HCT116 (cell line): ENCODE results near the gene TMPRSS3. TPM values are rescaled to one million over a fixed set of nuclear protein-coding genes. Genes with fewer than 3 reads are reported as not detected.

ENCODE experiments used
- ATAC-seq: fragments of 200-7000 bp; cut with Tn5 transposase; 2 replicates; pipeline ENCODE4 v1.9.1; 2020; ENCODE audit warnings: mild to moderate bottlenecking, moderate library complexity
- BruUV-seq: library from RNA; stranded (reverse); fragments of 400-500 nt; replicated peaks from 2 replicates; lab custom pipeline; 2021; lab: Mats Ljungman, UMichigan
- CTCF ChIA-PET: fragments of 300-600 bp; sonication (Branson Sonifier 250); formaldehyde crosslinking; loops from one replicate; lab custom pipeline; 2021; ENCODE audit warnings: antibody characterized with exemption; lab: Charles Lee
- POLR2A ChIA-PET: fragments of 300-600, 350-600 bp; sonication (Branson Sonifier 250); formaldehyde crosslinking; loops from one replicate; lab custom pipeline; 2021; ENCODE audit warnings: antibody characterized with exemption; lab: Charles Lee
- RAD21 ChIA-PET, 2 experiments: fragments of 300-600 bp; sonication (Branson Sonifier 250); formaldehyde crosslinking; loops; one replicate each; lab custom pipeline; 2023; ENCODE audit warnings: low total read pairs in 2 of 2; ENCODE audit not compliant: uncharacterized antibody in 2 of 2, unreplicated experiment in 2 of 2, low non-redundant PET in 1 of 2; lab: Charles Lee
- DNase-seq: peaks from one replicate; pipeline ENCODE4 v3.0.0-alpha.2; 2010; ENCODE audit warnings: low read depth, low spot score
- H2AFZ ChIP-seq: fragments of 200-600 bp; shearing (Covaris generic), sonication (generic); 2 replicates; pipeline ENCODE4 v1.6.1; 2017; ENCODE audit warnings: low read depth, mixed run types, mixed read lengths, antibody characterized with exemption, low read length; ENCODE audit not compliant: poor library complexity, severe bottlenecking
- H3K27ac ChIP-seq: 2 replicates; pipeline ENCODE4 v1.5.1; 2012; ENCODE audit warnings: low read depth, low read length
- H3K27me3 ChIP-seq: fragments of 200-600 bp; sonication (generic); 2 replicates; pipeline ENCODE4 v1.6.1; 2016; ENCODE audit warnings: mixed run types, low read length, mixed read lengths; ENCODE audit not compliant: insufficient read depth
- H3K36me3 ChIP-seq, 2 experiments: fragments of 200-500 bp in 1 of 2; fragments of 200-600 bp in 1 of 2; sonication (Bioruptor generic) in 1 of 2; sonication (generic) in 1 of 2; 2 replicates each; pipeline versions ENCODE4 v1.5.1 to v1.6.1; 2014 to 2016; ENCODE audit warnings: low read length in 2 of 2, inconsistent platforms in 1 of 2, mixed read lengths in 1 of 2, mixed run types in 1 of 2; ENCODE audit not compliant: insufficient read depth in 2 of 2, control insufficient read depth in 1 of 2
- H3K4me1 ChIP-seq, 2 experiments: fragments of 200-600 bp in 1 of 2; sonication (generic) in 1 of 2; 2 replicates each; pipeline versions ENCODE4 v1.5.1 to v1.6.1; 2012 to 2017; ENCODE audit warnings: low read length in 2 of 2, inconsistent platforms in 1 of 2, mild to moderate bottlenecking in 1 of 2, mixed read lengths in 1 of 2, mixed run types in 1 of 2, moderate library complexity in 1 of 2; ENCODE audit not compliant: insufficient read depth in 2 of 2, control insufficient read depth in 1 of 2
- H3K4me2 ChIP-seq: fragments of 200-600 bp; sonication (generic); 2 replicates; pipeline ENCODE4 v1.6.1; 2017; ENCODE audit warnings: mixed run types, low read length, mixed read lengths
- H3K4me3 ChIP-seq, 2 experiments: fragments of 200-600 bp in 1 of 2; sonication (generic) in 1 of 2; replicated peaks in 1 of 2; 2 replicates each; pipeline ENCODE4 v1.5.1; 2011 to 2016; ENCODE audit warnings: low read length in 2 of 2, control low read depth in 1 of 2, low read depth in 1 of 2, mild to moderate bottlenecking in 1 of 2, mixed read lengths in 1 of 2, mixed run types in 1 of 2
- H3K79me2 ChIP-seq: fragments of 200-600 bp; sonication (generic); 2 replicates; pipeline ENCODE4 v1.6.1; 2017; ENCODE audit warnings: mild to moderate bottlenecking, mixed run types, low read length, moderate library complexity, mixed read lengths; ENCODE audit not compliant: insufficient read depth
- H3K9ac ChIP-seq: fragments of 200-600 bp; sonication (generic); 2 replicates; pipeline ENCODE4 v1.6.1; 2016; ENCODE audit warnings: low read length, mixed read lengths
- H3K9me2 ChIP-seq: fragments of 200-600 bp; sonication (generic), shearing (Covaris generic); 2 replicates; pipeline ENCODE4 v1.6.1; 2017; ENCODE audit warnings: mixed run types, mild to moderate bottlenecking, moderate library complexity; ENCODE audit not compliant: insufficient read depth
- H3K9me3 ChIP-seq, 2 experiments: fragments of 200-500 bp in 1 of 2; fragments of 200-600 bp in 1 of 2; sonication (Bioruptor generic) in 1 of 2; sonication (generic) in 1 of 2; 2 replicates each; pipeline ENCODE4 v1.6.1; 2014 to 2017; ENCODE audit warnings: low read length in 2 of 2, mixed read lengths in 2 of 2, inconsistent platforms in 1 of 2, low read depth in 1 of 2, mild to moderate bottlenecking in 1 of 2, mixed run types in 1 of 2, moderate library complexity in 1 of 2; ENCODE audit not compliant: control insufficient read depth in 1 of 2, insufficient read depth in 1 of 2
- H4K20me1 ChIP-seq: fragments of 200-600 bp; sonication (generic), shearing (Covaris generic); 2 replicates; pipeline ENCODE4 v1.6.1; 2017; ENCODE audit warnings: mixed run types, mild to moderate bottlenecking, moderate library complexity; ENCODE audit not compliant: insufficient read depth
- ELF1 ChIP-seq: IDR thresholded peaks from 2 replicates; pipeline ENCODE4 v1.6.1; 2012; ENCODE audit warnings: low read depth, borderline replicate concordance
- JUND ChIP-seq: IDR thresholded peaks from 2 replicates; pipeline ENCODE4 v1.6.1; 2012
- POLR2AphosphoS5 ChIP-seq: IDR thresholded peaks from 2 replicates; pipeline ENCODE4 v1.6.1; 2011; ENCODE audit warnings: mild to moderate bottlenecking, low read depth, low read length, moderate library complexity
- SRF ChIP-seq: IDR thresholded peaks from 2 replicates; pipeline ENCODE4 v1.6.1; 2012; ENCODE audit warnings: low read depth
- YY1 ChIP-seq: IDR thresholded peaks from 2 replicates; pipeline ENCODE4 v1.6.1; 2011; ENCODE audit warnings: low read length, low read depth, moderate library complexity, mild to moderate bottlenecking; ENCODE audit not compliant: insufficient replicate concordance; ENCODE audit errors: extremely low read depth
- intact Hi-C: fragments of 100-400 bp; cut with micrococcal nuclease; formaldehyde crosslinking; loops from 2 replicates; pipeline ENCODE4 v1.10.0; 2022
- total RNA-seq: library from RNA; stranded (reverse); gene quantifications from one replicate; pipeline ENCODE4 v1.2.1, GENCODE V29; 2021; ENCODE audit not compliant: unreplicated experiment
- TF ChIP-seq, protein P1 (sequence below), 3 experiments: fragments of 200-600 bp in 1 of 3; sonication (generic) in 1 of 3; IDR thresholded peaks in 2 of 3; conservative IDR thresholded peaks in 1 of 3; 2 replicates each; pipeline ENCODE4 v1.5.1; 2012 to 2017; ENCODE audit warnings: low read depth in 2 of 3, low read length in 2 of 3, antibody characterized with exemption in 1 of 3, borderline replicate concordance in 1 of 3, control low read depth in 1 of 3, mild to moderate bottlenecking in 1 of 3, mixed read lengths in 1 of 3, mixed run types in 1 of 3, moderate library complexity in 1 of 3; ENCODE audit not compliant: insufficient read depth in 1 of 3

The TMPRSS3 gene
- total RNA-seq, 1 experiment from 2014 or later: not detected

GRCh38 chr21:42377951-42378340, 17.9 kb downstream of the TMPRSS3 start:
- TF ChIP-seq POLR2AphosphoS5: no peak
- TF ChIP-seq JUND: no peak
- no peak for TF ChIP-seq SRF
- H3K4me1 ChIP-seq: no peaks in the 10 kb centered on the region
- no peaks in the 10 kb centered on the region for H3K36me3 ChIP-seq
- H2AFZ ChIP-seq: no peak overlapping the region
- RAD21 ChIA-PET: no interaction called here
- DNase-seq (no peak), ATAC-seq (no peak)
- no peak overlapping the region for H3K9ac ChIP-seq
- no peak overlapping the region for H3K4me2 ChIP-seq
- peaks cover 4 to 5% of the 10 kb centered on the region in 2 experiments; a peak in 2 of 4 replicates for H3K9me3 ChIP-seq
- BruUV-seq: no TSS peak
- intact Hi-C loops: no loop called here
- H3K27ac ChIP-seq: no peak overlapping the region
- no peak overlapping the region for H3K4me3 ChIP-seq
- H4K20me1 ChIP-seq: no peaks in the 10 kb centered on the region
- H3K79me2 ChIP-seq: no peaks in the 10 kb centered on the region
- POLR2A ChIA-PET: no interaction called here
- H3K9me2 ChIP-seq: no peaks in the 10 kb centered on the region
- CTCF ChIA-PET: no interaction called here
- 0 out of 2 replicates have a peak, but pooled peaks cover 3% of the 10 kb centered on the region for H3K27me3 ChIP-seq

DNA sequence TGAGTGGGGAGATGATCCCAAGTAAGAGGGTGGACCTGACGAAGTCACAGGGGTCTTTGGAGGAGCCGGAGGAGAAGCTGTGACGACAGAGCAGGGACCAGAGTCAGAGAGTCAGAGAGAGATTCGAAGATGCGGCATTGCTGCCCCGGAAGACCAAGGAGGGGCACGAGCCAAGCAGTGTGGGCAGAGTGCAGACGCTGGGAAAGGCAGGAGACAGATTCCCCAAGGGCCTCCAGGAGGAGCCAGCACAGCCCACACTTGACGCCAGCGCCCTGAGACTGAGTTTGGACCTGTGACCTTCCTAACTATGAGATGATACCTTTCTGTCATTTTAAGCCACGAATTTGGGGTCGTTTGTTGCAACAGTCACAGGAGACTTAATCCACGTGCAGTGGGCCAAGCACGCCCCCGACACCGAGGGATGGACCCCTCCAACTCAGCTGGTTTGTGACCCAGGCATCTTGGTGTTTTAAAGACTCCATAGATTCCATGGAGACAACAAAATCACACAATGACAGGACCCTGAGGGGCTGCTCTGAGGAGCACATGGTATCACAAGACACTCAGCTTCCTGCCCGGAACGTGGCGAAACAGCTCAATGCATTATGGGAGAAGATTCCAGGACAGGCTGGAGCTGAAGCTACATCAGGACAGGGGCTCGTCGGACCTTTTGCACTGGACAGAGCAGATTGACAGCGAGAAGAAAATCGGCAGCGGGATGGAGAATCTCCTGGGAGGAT, 18.5 kb downstream of the TMPRSS3 start:
- ChIA-PET CTCF (no interaction called here), RAD21 (no interaction called here)
- H3K36me3 ChIP-seq: no peaks in the 10 kb centered on the region
- 0 out of 2 replicates have a peak, but pooled peaks cover 3% of the 10 kb centered on the region for H3K27me3 ChIP-seq
- TF ChIP-seq, protein P1, sequence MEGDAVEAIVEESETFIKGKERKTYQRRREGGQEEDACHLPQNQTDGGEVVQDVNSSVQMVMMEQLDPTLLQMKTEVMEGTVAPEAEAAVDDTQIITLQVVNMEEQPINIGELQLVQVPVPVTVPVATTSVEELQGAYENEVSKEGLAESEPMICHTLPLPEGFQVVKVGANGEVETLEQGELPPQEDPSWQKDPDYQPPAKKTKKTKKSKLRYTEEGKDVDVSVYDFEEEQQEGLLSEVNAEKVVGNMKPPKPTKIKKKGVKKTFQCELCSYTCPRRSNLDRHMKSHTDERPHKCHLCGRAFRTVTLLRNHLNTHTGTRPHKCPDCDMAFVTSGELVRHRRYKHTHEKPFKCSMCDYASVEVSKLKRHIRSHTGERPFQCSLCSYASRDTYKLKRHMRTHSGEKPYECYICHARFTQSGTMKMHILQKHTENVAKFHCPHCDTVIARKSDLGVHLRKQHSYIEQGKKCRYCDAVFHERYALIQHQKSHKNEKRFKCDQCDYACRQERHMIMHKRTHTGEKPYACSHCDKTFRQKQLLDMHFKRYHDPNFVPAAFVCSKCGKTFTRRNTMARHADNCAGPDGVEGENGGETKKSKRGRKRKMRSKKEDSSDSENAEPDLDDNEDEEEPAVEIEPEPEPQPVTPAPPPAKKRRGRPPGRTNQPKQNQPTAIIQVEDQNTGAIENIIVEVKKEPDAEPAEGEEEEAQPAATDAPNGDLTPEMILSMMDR (IDR thresholded peaks at IDR 0.05 in 2 of 3, conservative IDR thresholded peaks at IDR 0.05 in 1 of 3; ENCODE audit: borderline replicate concordance in 1 of 3, insufficient read depth in 1 of 3, low read depth in 2 of 3, low read length in 2 of 3): no peak
- TF ChIP-seq YY1 (no peak), ELF1 (no peak)
- TF ChIP-seq, all 23 proteins: peak for 0
- no peak overlapping the region for H3K4me3 ChIP-seq
- H3K9me2 ChIP-seq: no peaks in the 10 kb centered on the region
- no peaks in the 10 kb centered on the region for H4K20me1 ChIP-seq
- no peak overlapping the region for H3K27ac ChIP-seq
- H3K9ac ChIP-seq: no peak overlapping the region
- no peak for ATAC-seq
- no peaks in the 10 kb centered on the region for H3K79me2 ChIP-seq
- POLR2A ChIA-PET: no interaction called here
- H3K4me2 ChIP-seq: no peak overlapping the region
- H3K4me1 ChIP-seq: no peaks in the 10 kb centered on the region
- no peak for DNase-seq
- no TSS peak for BruUV-seq
- H3K9me3 ChIP-seq: peaks cover under 1 to 4% of the 10 kb centered on the region in 2 experiments; a peak in 2 of 4 replicates
- no peak overlapping the region for H2AFZ ChIP-seq
- intact Hi-C loops: no loop called here
